B cell (primary cell): Measurements from ENCODE around the gene COL6A1. TPM values are rescaled to one million over a fixed set of nuclear protein-coding genes. Genes with fewer than 3 reads are reported as not detected.
"Not testable (repeated sequence)": the region's sequence is repeated elsewhere in the genome, so short reads cannot be mapped to it uniquely, and the experiment has no call there.

ENCODE experiments used
- ATAC-seq: fragments of 200-7000 bp; cut with Tn5 transposase; one replicate; pipeline ENCODE4 v1.10.0; 2021; ENCODE audit warnings: low read depth, mild to moderate bottlenecking, moderate number of reproducible peaks, moderate library complexity
- CTCF ChIA-PET: fragments of 350-600 bp; sonication (Branson Sonifier 250); formaldehyde crosslinking; loops from one replicate; lab custom pipeline; 2021; ENCODE audit warnings: antibody characterized with exemption, inconsistent platforms; lab: Charles Lee
- POLR2A ChIA-PET: fragments of 350-600 bp; sonication (Branson Sonifier 250); formaldehyde crosslinking; loops from one replicate; lab custom pipeline; 2021; ENCODE audit warnings: antibody characterized with exemption; lab: Charles Lee
- DNase-seq: peaks from one replicate; pipeline ENCODE4 v3.0.0; 2013
- H2AFZ ChIP-seq: 2 replicates; pipeline ENCODE4 v1.6.1; 2012; ENCODE audit warnings: mild to moderate bottlenecking, low read depth, low read length; ENCODE audit not compliant: insufficient read depth, poor library complexity, severe bottlenecking
- H3K27ac ChIP-seq, 2 donors: 1 replicate in 1 of 2; 2 replicates in 1 of 2; pipeline ENCODE4 v1.5.1; 2012 to 2013; ENCODE audit warnings: low read length in 2 of 2, mild to moderate bottlenecking in 2 of 2, moderate library complexity in 1 of 2
- H3K27me3 ChIP-seq, 4 experiments: fragments of 200-600 bp in 1 of 4; sonication (generic) in 1 of 4; replicated peaks in 1 of 4; 1 replicate in 2 of 4; 2 replicates in 2 of 4; pipeline versions ENCODE4 v1.6.1 to v1.7.0; 2013 to 2016; ENCODE audit warnings: low read length in 3 of 4, mild to moderate bottlenecking in 2 of 4, mixed read lengths in 1 of 4, moderate library complexity in 1 of 4; ENCODE audit not compliant: insufficient read depth in 4 of 4, control insufficient read depth in 3 of 4; ENCODE audit errors: control extremely low read depth in 1 of 4
- H3K36me3 ChIP-seq, 2 experiments: replicated peaks in 1 of 2; 1 replicate in 1 of 2; 2 replicates in 1 of 2; pipeline versions ENCODE4 v1.6.1 to v1.7.1; 2013; ENCODE audit warnings: low read length in 1 of 2; ENCODE audit not compliant: insufficient read depth in 2 of 2, control insufficient read depth in 1 of 2; ENCODE audit errors: control extremely low read depth in 1 of 2, extremely low read depth in 1 of 2
- H3K4me1 ChIP-seq, 2 donors: fragments of 200-600 bp in 1 of 2; sonication (generic) in 1 of 2; 1 replicate in 1 of 2; 2 replicates in 1 of 2; pipeline versions ENCODE4 v1.5.1 to v1.6.1; 2013 to 2017; ENCODE audit warnings: low read length in 2 of 2; ENCODE audit not compliant: control insufficient read depth in 2 of 2, insufficient read depth in 2 of 2
- H3K4me2 ChIP-seq: replicated peaks from 2 replicates; pipeline ENCODE3; 2012; ENCODE audit warnings: mild to moderate bottlenecking, low read depth, low read length; ENCODE audit not compliant: poor library complexity, severe bottlenecking
- H3K4me3 ChIP-seq, 5 experiments: fragments of 200-600 bp in 1 of 5; sonication (generic) in 1 of 5; 1 replicate in 3 of 5; 2 replicates in 2 of 5; pipeline versions ENCODE4 v1.5.1 to v1.7.0; 2011 to 2016; ENCODE audit warnings: low read length in 4 of 5, mild to moderate bottlenecking in 4 of 5, low read depth in 2 of 5, control low read depth in 1 of 5, moderate library complexity in 1 of 5; ENCODE audit not compliant: insufficient read depth in 1 of 5; ENCODE audit errors: control extremely low read depth in 1 of 5, extremely low read depth in 1 of 5
- H3K79me2 ChIP-seq: fragments of 200-600 bp; sonication (generic); one replicate; pipeline ENCODE4 v1.6.0; 2016; ENCODE audit warnings: low read length; ENCODE audit not compliant: control insufficient read depth, insufficient read depth
- H3K9ac ChIP-seq: fragments of 200-600 bp; sonication (generic); 2 replicates; pipeline ENCODE4 v1.6.1; 2017; ENCODE audit warnings: mild to moderate bottlenecking, low read length, moderate library complexity
- H3K9me3 ChIP-seq, 3 donors: one replicate each; pipeline versions ENCODE4 v1.6.1 to v1.7.1; 2013; ENCODE audit warnings: low read length in 2 of 3; ENCODE audit not compliant: control insufficient read depth in 2 of 3, insufficient read depth in 1 of 3; ENCODE audit errors: control extremely low read depth in 1 of 3
- H4K20me1 ChIP-seq: 2 replicates; pipeline ENCODE4 v1.6.0; 2012; ENCODE audit warnings: mild to moderate bottlenecking, low read length; ENCODE audit not compliant: insufficient read depth, control insufficient read depth, poor library complexity, severe bottlenecking
- H3K27ac Mint-ChIP-seq: one replicate; pipeline ENCODE4 v1.8.0; 2021; ENCODE audit warnings: mixed read lengths
- H3K27me3 Mint-ChIP-seq: one replicate; pipeline ENCODE4 v1.8.0; 2021; ENCODE audit warnings: mixed read lengths
- H3K4me1 Mint-ChIP-seq: one replicate; pipeline ENCODE4 v1.8.0; 2021; ENCODE audit warnings: mixed read lengths
- H3K4me3 Mint-ChIP-seq: one replicate; pipeline ENCODE4 v1.8.0; 2021; ENCODE audit warnings: mixed read lengths
- H3K9me3 Mint-ChIP-seq: one replicate; pipeline ENCODE4 v1.8.0; 2022; ENCODE audit warnings: mixed read lengths; ENCODE audit not compliant: insufficient read depth
- CTCF ChIP-seq: fragments of 200-600 bp; IDR thresholded peaks from one replicate; pipeline ENCODE4 v1.8.0; 2022; ENCODE audit warnings: antibody characterized with exemption, mild to moderate bottlenecking
- EZH2 ChIP-seq: IDR thresholded peaks from 2 replicates; pipeline ENCODE4 v1.6.1; 2012; ENCODE audit warnings: borderline replicate concordance, low read depth, mild to moderate bottlenecking, moderate library complexity, low read length; ENCODE audit not compliant: insufficient read depth, poor library complexity, severe bottlenecking
- WGBS: methylation state at CpG from one replicate; pipeline ENCODE4 v1.1.5; 2013; ENCODE audit warnings: missing lambda C conversion rate; ENCODE audit not compliant: insufficient coverage; 5-methylcytosine and 5-hydroxymethylcytosine counted together
- intact Hi-C: fragments of 100-400 bp; cut with micrococcal nuclease; formaldehyde crosslinking; loops from one replicate; pipeline ENCODE4 v1.10.0; 2022
- polyA plus RNA-seq: library from polyadenylated mRNA; depleted of rRNA; stranded (reverse); fragments of >200 nt; gene quantifications from 2 replicates; pipeline ENCODE4 v1.2.3, GENCODE V29; 2012
- total RNA-seq, 2 donors: library from RNA; stranded (reverse); fragments of 120-200 nt in 1 of 2; gene quantifications; 1 replicate in 1 of 2; 2 replicates in 1 of 2; pipeline versions ENCODE4 v1.2.3 to v1.2.4, GENCODE V29; 2013 to 2022

The COL6A1 gene
- total and polyA plus RNA-seq, 2 donors (not counting 1 experiment from before 2014, with no cell fraction given): 0.39 to 0.67 TPM

GRCh38 chr21:45950740-45951515 is 30.6 kb upstream of the COL6A1 start:
- ChIA-PET CTCF (no interaction called here), POLR2A (no interaction called here)
- DNase-seq: no peak
- H3K4me1 Mint-ChIP-seq: no peaks in the 10 kb centered on the region
- peaks cover 0 to 4% (median 0%) of the 10 kb centered on the region in 3 donors for H3K9me3 ChIP-seq
- H4K20me1 ChIP-seq: no peaks in the 10 kb centered on the region
- H3K27ac Mint-ChIP-seq: no peak overlapping the region
- TF ChIP-seq CTCF (no peak), EZH2 (no peak)
- no peak for ATAC-seq
- H3K9ac ChIP-seq: no peak overlapping the region
- H3K4me1 ChIP-seq: no peaks in the 10 kb centered on the region
- no peaks in the 10 kb centered on the region for H3K36me3 ChIP-seq
- 59% methylated on average over 18 of the region's 21 CpGs for WGBS
- no peak overlapping the region for H3K4me3 ChIP-seq
- H3K4me3 Mint-ChIP-seq: no peak overlapping the region
- peaks cover 0 to 4% (median 0%) of the 10 kb centered on the region in 4 experiments for H3K27me3 ChIP-seq
- peaks cover 6% of the 10 kb centered on the region for H3K27me3 Mint-ChIP-seq
- intact Hi-C loops: no loop called here
- H3K27ac ChIP-seq: no peak overlapping the region
- no peaks in the 10 kb centered on the region for H3K79me2 ChIP-seq
- no peaks in the 10 kb centered on the region for H3K9me3 Mint-ChIP-seq
- H2AFZ ChIP-seq: no peak overlapping the region
- no peak overlapping the region for H3K4me2 ChIP-seq

DNA sequence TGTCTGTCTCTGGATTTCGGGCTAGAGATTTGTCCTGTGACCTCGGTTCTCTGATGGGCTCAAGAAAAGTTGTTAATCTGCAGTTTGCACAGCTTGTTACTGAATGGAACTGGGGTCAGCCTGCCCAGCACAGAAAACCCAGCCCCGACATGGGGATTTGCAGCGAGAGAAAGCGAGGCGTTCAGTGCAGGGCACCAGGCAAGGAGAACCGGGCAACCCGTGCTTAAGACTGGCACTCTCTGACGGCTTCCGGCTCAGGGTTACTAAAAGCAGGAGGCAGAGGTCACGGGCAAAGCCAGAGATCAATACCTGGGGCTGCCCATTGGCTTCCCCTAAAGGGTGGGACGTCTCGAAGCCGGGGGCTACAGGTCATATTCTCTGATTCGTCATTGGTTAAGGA is 29.9 kb upstream of the COL6A1 start:
- Histone ChIP-seq H3K27me3 (peaks cover 0 to 4% (median 0%) of the 10 kb centered on the region in 4 experiments), H2AFZ (no peak overlapping the region), H4K20me1 (no peaks in the 10 kb centered on the region), H3K36me3 (no peaks in the 10 kb centered on the region), H3K9me3 (peaks cover 0 to 4% (median 0%) of the 10 kb centered on the region in 3 donors), H3K9ac (no peak overlapping the region), H3K4me2 (no peak overlapping the region), H3K4me1 (no peaks in the 10 kb centered on the region), H3K27ac (no peak overlapping the region), H3K4me3 (no peak overlapping the region), H3K79me2 (no peaks in the 10 kb centered on the region)
- WGBS: 84% methylated on average over 15 of the region's 15 CpGs
- intact Hi-C loops: no loop called here
- DNase-seq (no peak), ATAC-seq (no peak)
- H3K27ac Mint-ChIP-seq: no peak overlapping the region
- peaks cover 13% of the 10 kb centered on the region for H3K27me3 Mint-ChIP-seq
- no peaks in the 10 kb centered on the region for H3K4me1 Mint-ChIP-seq
- ChIA-PET CTCF (interaction anchor here (1.3 kb wide), 1 partner anchor 22 kb away, joined by 3 read pairs; no protein-coding TSS in a partner anchor), POLR2A (no interaction called here)
- H3K4me3 Mint-ChIP-seq: no peak overlapping the region
- TF ChIP-seq CTCF (no peak), EZH2 (no peak)
- no peaks in the 10 kb centered on the region for H3K9me3 Mint-ChIP-seq

DNA sequence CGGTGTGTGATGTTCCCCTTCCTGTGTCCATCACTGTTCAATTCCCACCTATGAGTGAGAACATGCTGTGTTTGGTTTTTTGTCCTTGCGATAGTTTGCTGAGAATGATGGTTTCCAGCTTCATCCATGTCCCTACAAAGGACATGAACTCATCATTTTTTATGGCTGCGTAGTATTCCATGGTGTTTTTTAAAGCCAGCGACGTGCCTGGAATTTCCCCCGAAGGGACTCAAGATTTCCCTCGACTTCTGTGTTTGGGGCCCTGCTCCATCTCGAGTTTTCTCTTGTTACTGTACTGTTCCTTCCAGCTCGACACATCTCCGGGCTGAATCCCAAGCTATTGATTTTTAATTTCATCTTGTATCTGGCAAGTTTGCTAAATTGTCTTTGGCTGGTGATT is 29.0 kb upstream of the COL6A1 start:
- DNase-seq, H3K4me3 Mint-ChIP-seq, H3K4me2 ChIP-seq, H4K20me1 ChIP-seq, H3K27ac Mint-ChIP-seq, POLR2A ChIA-PET, intact Hi-C loops, H3K79me2 ChIP-seq, ATAC-seq, H2AFZ ChIP-seq, H3K4me1 Mint-ChIP-seq, H3K9ac ChIP-seq, H3K27ac ChIP-seq, H3K4me1 ChIP-seq, H3K9me3 Mint-ChIP-seq, H3K4me3 ChIP-seq, H3K36me3 ChIP-seq, H3K27me3 ChIP-seq, H3K9me3 ChIP-seq: not testable (repeated sequence)
- 91% methylated on average over 7 of the region's 10 CpGs for WGBS
- CTCF ChIA-PET: interaction anchor here (1.3 kb wide), 1 partner anchor 21 kb away, joined by 3 read pairs; no protein-coding TSS in a partner anchor
- H3K27me3 Mint-ChIP-seq: peaks cover 18% of the 10 kb centered on the region
